Muscle layer of duodenum (tissue), 2 donors: ENCODE results near the gene CENPO.

Experiments used
- H3K27ac ChIP-seq: one replicate; pipeline ENCODE4 v1.7.0; 2013; ENCODE audit warnings: mild to moderate bottlenecking, low read length
- H3K27me3 ChIP-seq: one replicate; pipeline ENCODE4 v1.7.0; 2013; ENCODE audit warnings: low read depth, mild to moderate bottlenecking, control low read depth, low read length
- H3K36me3 ChIP-seq, 2 donors: one replicate each; pipeline ENCODE4 v1.7.0; 2013; ENCODE audit warnings: low read length in 2 of 2, control low read depth in 1 of 2, mild to moderate bottlenecking in 1 of 2; ENCODE audit not compliant: insufficient read depth in 2 of 2, control insufficient read depth in 1 of 2
- H3K4me1 ChIP-seq, 2 donors: one replicate each; pipeline ENCODE4 v1.7.0; 2013; ENCODE audit warnings: low read length in 2 of 2, mild to moderate bottlenecking in 2 of 2, control low read depth in 1 of 2, moderate library complexity in 1 of 2; ENCODE audit not compliant: insufficient read depth in 2 of 2, control insufficient read depth in 1 of 2
- H3K4me3 ChIP-seq, 2 donors: one replicate each; pipeline ENCODE4 v1.7.0; 2013; ENCODE audit warnings: low read length in 2 of 2, low read depth in 1 of 2, mild to moderate bottlenecking in 1 of 2
- H3K9me3 ChIP-seq, 2 donors: one replicate each; pipeline ENCODE4 v1.7.0; 2013; ENCODE audit warnings: low read length in 2 of 2, control low read depth in 1 of 2, mild to moderate bottlenecking in 1 of 2; ENCODE audit not compliant: control insufficient read depth in 1 of 2
- donor health status: healthy.

The CENPO gene

GRCh38 chr2:24840164-24840869 is 47.1 kb downstream of the CENPO start:
- Histone ChIP-seq H3K27me3 (no peaks in the 10 kb centered on the region), H3K4me1 (no peaks in the 10 kb centered on the region), H3K4me3 (no peak overlapping the region), H3K9me3 (no peaks in the 10 kb centered on the region), H3K27ac (no peak overlapping the region), H3K36me3 (peaks cover 0 to 6% of the 10 kb centered on the region in 2 donors)

GRCh38 chr2:24840962-24841945 is 48.0 kb downstream of the CENPO start:
- no peak overlapping the region for H3K27ac ChIP-seq
- H3K4me1 ChIP-seq = no peaks in the 10 kb centered on the region
- peaks cover 0 to 4% of the 10 kb centered on the region in 2 donors for H3K36me3 ChIP-seq
- no peaks in the 10 kb centered on the region for H3K9me3 ChIP-seq
- H3K27me3 ChIP-seq = no peaks in the 10 kb centered on the region
- no peak overlapping the region for H3K4me3 ChIP-seq

- H3K27ac ChIP-seq = no peak overlapping the region
- no peaks in the 10 kb centered on the region for H3K36me3 ChIP-seq
- H3K9me3 ChIP-seq = no peaks in the 10 kb centered on the region
- H3K4me1 ChIP-seq = no peaks in the 10 kb centered on the region
- H3K27me3 ChIP-seq = no peaks in the 10 kb centered on the region
- no peak overlapping the region for H3K4me3 ChIP-seq
These were observed 49.1 kb downstream of the CENPO start for GRCh38 chr2:24842081-24843050.

GRCh38 chr2:24843330-24843860 is 50.2 kb downstream of the CENPO start:
- Histone ChIP-seq H3K27ac (no peak overlapping the region), H3K4me1 (no peaks in the 10 kb centered on the region), H3K36me3 (no peaks in the 10 kb centered on the region), H3K27me3 (no peaks in the 10 kb centered on the region), H3K9me3 (no peaks in the 10 kb centered on the region), H3K4me3 (no peak overlapping the region)

GRCh38 chr2:24844023-24844685 is 50.9 kb downstream of the CENPO start:
- H3K4me3 ChIP-seq = no peak overlapping the region
- H3K27me3 ChIP-seq = no peaks in the 10 kb centered on the region
- H3K4me1 ChIP-seq = no peaks in the 10 kb centered on the region
- H3K27ac ChIP-seq = no peak overlapping the region
- no peaks in the 10 kb centered on the region for H3K36me3 ChIP-seq
- H3K9me3 ChIP-seq = no peaks in the 10 kb centered on the region

- Histone ChIP-seq H3K36me3 (no peaks in the 10 kb centered on the region), H3K27me3 (no peaks in the 10 kb centered on the region), H3K4me3 (no peak overlapping the region), H3K9me3 (no peaks in the 10 kb centered on the region), H3K27ac (no peak overlapping the region), H3K4me1 (no peaks in the 10 kb centered on the region)
These were observed 52.5 kb downstream of the CENPO start for GRCh38 chr2:24845691-24846090.

- no peak overlapping the region for H3K27ac ChIP-seq
- H3K4me3 ChIP-seq = no peak overlapping the region
- H3K36me3 ChIP-seq = no peaks in the 10 kb centered on the region
These were observed 57.7 kb downstream of the CENPO start for GRCh38 chr2:24850944-24851343.

GRCh38 chr2:24852026-24852425 is 58.8 kb downstream of the CENPO start:
- Histone ChIP-seq H3K4me3 (no peak overlapping the region), H3K27me3 (no peaks in the 10 kb centered on the region), H3K4me1 (no peaks in the 10 kb centered on the region), H3K27ac (no peak overlapping the region), H3K36me3 (no peaks in the 10 kb centered on the region), H3K9me3 (no peaks in the 10 kb centered on the region)

More at GRCh38 chr2:24850944-24851343, 57.7 kb downstream of the CENPO start:
- H3K4me1 ChIP-seq = no peaks in the 10 kb centered on the region
- H3K27me3 ChIP-seq = no peaks in the 10 kb centered on the region
- no peaks in the 10 kb centered on the region for H3K9me3 ChIP-seq

- Histone ChIP-seq H3K9me3 (no peaks in the 10 kb centered on the region), H3K36me3 (no peaks in the 10 kb centered on the region), H3K27me3 (no peaks in the 10 kb centered on the region), H3K27ac (no peak overlapping the region), H3K4me1 (no peaks in the 10 kb centered on the region), H3K4me3 (no peak overlapping the region)
These were observed 59.3 kb downstream of the CENPO start for GRCh38 chr2:24852431-24853020.

GRCh38 chr2:24853046-24853445 is 59.8 kb downstream of the CENPO start:
- H3K27ac ChIP-seq = no peak overlapping the region
- no peaks in the 10 kb centered on the region for H3K4me1 ChIP-seq
- H3K27me3 ChIP-seq = no peaks in the 10 kb centered on the region
- no peaks in the 10 kb centered on the region for H3K36me3 ChIP-seq
- no peaks in the 10 kb centered on the region for H3K9me3 ChIP-seq
- H3K4me3 ChIP-seq = no peak overlapping the region
